ENCODE measurements around the gene MCU.
"Not testable (repeated sequence)": the region's sequence is repeated elsewhere in the genome, so short reads cannot be mapped to it uniquely, and the experiment has no call there.

MCU gene

DNA sequence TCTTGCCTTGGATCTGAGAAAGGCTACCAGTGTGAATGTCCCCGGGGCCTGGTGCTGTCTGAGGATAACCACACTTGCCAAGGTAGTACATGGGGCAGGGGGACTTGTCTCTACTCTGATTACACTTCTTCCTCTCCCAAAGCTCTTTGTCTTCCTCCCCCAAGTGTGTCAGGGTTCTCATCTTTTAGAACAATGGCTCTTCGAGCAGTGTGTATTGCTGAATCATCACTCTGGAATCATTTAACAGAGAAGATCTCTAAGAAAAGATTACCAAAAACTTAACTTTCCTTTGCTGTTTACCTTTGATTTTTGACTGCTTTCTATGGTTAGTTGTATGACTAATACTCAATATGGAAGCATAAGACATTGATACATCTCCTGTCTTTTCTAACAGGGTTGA lies 219.8 kb downstream of the MCU start:
- no peak for DNase-seq

DNA sequence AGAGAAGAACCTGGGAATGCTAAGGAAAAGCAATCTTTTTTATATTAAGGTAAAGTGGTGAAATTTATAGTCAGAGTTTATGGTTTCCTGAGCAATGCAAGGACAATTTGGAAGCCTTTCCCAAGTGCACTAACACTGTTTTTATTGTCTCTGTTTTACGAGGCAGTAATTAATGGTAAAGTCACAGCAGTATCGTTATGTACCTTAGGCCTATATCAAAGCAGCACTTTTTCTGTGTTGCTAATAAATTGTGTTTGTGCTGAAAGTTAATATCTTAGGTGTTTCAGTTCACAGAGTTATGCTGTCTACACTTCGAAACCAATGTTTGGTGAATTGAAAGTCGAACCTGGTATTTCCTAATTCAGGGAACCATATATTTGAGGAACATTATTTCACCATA lies 220.8 kb downstream of the MCU start:
- no peak for DNase-seq

DNA sequence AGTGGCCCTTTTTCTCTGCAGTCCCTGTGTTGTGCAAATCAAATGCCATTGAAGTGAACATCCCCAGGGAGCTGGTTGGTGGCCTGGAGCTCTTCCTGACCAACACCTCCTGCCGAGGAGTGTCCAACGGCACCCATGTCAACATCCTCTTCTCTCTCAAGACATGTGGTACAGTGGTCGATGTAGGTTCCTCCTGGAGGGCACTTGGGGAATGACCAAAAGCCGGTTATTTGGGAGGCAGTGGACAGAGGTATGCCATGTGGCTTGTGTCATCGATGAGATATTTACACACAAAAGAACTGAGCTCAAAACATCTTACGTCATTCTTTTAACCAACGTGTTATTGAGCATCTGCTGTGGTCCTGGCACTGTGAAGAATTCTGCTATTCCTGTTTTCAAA lies 221.3 kb downstream of the MCU start:
- DNase-seq: no peak

DNA sequence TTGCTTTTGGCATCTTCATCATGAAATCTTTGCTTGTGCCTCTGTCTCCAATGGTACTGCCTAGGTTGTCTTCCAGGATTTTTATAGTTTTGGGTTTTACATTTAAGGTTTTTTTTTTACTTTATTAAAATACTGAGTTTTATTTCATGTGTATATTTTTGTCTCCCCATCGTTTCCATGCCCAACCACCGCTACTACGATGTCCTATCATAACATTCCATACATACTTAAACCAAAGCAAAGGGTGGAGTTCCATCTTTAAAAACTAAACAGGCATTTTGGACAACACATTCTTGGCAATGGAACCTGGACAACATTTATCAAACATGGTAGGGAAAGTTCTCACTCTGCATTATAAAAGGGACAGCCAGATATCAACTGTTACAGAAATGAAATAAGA lies 225.3 kb downstream of the MCU start:
- DNase-seq: not testable (repeated sequence)

DNA sequence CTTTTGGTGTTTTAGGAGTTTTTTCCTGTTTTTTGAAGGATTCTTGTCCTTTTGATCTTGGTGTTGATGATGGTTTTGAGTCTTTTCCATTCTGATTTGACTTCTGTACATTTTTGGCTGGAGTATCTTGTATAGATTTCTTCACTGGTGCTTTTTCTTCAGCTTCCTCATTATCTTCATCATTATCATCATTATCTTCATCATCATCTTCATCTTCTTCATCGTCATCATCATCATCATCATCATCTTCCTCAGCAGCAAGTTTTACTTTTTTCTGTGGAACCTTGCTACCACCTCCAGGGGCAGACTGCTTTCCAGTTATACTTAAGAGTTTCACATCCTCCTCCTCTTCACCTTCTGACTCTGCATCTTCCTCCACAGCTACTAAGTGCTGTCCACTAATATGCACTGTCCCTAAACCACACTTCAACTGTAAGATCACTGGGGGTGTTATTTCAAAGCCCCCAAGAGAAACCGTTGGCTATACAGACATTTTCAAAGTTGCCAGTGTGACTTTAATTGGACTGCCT lies 225.9 kb downstream of the MCU start:
- not testable (repeated sequence) for DNase-seq

DNA sequence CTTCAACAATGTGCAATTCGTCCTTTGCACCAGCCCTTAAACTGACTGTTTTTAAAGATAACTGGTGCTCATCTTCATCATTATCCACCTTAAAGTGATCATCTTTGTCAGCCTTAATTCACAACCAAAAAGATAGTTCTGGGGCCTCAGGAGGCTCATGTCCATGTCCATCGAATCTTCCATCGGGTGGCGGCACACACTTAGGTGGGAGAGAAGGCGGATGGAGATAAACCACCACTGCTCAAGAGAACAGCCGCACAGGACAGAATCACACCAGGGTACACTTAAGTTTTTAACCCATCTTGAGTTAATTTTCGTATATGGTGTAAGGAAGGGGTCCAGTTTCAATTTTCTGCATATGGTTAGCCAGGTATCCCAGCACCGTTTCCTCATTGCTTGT lies 226.4 kb downstream of the MCU start:
- DNase-seq: no peak

DNA sequence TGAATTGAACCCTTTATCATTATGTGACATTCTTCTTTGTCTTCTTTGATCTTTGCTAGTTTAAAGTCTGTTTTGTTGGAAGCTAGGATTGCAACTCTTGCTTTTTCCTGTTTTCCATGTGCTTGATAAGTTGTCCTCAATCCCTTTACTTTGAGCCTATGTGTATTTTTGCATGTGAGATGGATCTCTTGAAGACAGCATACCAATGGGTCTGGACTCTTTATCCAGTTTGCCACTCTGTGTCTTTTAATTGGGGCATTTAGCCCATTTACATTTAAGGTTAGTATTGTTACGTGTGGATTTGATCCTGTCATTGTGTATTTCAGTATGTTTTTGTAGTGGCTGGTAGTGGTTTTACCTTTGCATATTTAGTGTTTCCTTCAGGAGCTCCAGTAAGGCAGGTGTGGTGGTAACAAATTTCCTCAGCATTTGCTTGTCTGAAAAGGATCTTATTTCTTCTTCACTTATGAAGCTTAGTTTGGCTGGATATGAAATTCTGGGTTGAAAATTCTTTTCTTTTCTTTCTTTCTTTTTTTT lies 229.3 kb downstream of the MCU start:
- not testable (repeated sequence) for DNase-seq

DNA sequence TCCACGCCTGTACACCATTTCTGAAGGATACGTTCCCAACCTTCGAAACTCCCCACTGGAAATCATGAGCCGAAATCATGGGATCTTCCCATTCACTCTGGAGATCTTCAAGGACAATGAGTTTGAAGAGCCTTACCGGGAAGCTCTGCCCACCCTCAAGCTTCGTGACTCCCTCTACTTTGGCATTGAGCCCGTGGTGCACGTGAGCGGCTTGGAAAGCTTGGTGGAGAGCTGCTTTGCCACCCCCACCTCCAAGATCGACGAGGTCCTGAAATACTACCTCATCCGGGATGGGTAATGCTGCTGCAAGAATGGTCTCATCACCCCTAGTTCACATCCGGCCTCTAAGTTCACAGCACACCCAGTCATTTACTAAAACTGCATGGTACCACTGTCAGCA lies 232.4 kb downstream of the MCU start:
- no peak for DNase-seq

DNA sequence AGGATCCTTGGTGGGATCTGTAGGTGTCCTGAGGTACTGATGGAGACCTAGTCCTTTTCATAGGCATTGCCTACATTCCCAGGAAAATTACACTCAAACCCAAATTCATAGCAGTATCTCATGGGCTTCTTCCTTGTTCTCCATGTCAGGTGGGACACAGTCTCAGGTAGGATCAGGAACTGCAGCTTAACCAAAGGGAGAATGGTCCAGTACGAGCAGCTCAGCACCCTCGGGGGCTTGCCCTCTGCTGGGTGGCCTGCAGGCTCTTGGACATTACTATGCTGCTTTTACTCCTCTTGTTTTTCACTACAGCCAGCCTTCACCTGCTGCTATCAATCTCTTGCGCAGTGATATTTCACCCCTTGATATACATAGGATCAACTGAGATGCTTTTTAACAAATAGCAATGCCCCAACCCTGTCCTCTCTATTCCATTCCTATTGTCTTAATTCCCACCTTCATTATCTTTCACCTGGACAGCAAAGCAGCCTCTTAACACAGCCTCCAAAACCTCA lies 234.1 kb downstream of the MCU start:
- no peak for DNase-seq

DNA sequence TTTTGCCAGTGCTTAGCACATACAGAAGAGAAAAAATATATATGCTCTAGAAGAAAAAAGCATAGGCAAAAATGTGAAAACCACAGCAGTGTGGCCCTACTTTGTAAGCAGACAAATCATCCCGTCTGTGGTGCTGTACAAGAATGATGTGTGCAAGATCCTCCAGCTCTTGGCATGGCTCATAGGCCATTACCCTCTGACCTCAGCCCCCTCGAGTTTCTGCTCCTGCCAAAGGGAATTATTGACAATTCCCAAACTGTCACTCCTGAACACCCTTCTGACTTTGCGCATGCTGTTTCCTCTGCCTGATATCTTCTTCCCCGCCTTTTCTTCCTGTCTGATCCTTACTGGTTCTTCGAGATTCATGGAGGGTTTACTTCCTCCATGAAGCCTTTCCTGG lies 235.5 kb downstream of the MCU start:
- DNase-seq: no peak

DNA sequence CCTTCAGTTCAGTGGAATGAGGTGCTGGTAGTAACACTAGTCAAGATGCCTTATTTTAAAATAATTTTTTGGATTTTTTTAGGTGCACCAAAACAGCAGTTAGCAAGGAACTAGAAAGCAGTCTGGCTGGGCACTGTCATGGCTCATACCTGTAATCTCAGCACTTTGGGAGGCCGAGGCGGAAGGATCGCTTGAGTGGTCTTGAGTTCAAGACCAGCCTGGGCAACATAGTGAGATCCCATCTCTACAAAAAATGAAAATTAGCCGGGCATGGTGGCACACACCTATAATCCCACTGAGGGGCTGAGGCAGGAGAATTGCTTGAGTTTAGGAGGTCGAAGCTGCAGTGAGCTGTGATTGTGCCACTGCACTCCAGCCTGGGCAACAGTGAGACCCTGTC lies 236.9 kb downstream of the MCU start:
- no peak for DNase-seq

DNA sequence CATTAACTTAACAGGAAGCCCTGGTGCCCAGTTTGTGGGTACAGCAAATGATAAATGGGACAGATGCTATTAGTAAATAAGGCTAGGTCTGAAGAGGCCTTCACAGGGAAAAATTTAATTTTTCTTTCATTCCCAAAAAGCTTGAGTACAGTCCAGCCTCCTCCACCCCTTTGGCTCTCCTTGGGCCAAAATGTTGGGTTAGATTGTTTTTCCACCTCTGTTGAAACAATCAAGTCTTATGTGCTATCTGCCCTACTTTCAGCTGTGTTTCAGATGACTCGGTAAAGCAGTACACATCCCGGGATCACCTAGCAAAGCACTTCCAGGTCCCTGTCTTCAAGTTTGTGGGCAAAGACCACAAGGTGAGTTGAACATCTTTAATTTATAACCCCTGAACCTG lies 238.3 kb downstream of the MCU start:
- no peak for DNase-seq

DNA sequence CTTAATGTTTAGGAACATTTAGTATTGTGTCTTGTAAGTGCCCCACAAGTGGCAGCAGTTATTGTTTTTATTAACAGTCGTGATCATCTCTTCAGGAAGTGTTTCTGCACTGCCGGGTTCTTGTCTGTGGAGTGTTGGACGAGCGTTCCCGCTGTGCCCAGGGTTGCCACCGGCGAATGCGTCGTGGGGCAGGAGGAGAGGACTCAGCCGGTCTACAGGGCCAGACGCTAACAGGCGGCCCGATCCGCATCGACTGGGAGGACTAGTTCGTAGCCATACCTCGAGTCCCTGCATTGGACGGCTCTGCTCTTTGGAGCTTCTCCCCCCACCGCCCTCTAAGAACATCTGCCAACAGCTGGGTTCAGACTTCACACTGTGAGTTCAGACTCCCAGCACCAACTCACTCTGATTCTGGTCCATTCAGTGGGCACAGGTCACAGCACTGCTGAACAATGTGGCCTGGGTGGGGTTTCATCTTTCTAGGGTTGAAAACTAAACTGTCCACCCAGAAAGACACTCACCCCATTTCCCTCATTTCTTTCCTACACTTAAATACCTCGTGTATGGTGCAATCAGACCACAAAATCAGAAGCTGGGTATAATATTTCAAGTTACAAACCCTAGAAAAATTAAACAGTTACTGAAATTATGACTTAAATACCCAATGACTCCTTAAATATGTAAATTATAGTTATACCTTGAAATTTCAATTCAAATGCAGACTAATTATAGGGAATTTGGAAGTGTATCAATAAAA lies 240.5 kb downstream of the MCU start:
- DNase-seq: no peak

DNA sequence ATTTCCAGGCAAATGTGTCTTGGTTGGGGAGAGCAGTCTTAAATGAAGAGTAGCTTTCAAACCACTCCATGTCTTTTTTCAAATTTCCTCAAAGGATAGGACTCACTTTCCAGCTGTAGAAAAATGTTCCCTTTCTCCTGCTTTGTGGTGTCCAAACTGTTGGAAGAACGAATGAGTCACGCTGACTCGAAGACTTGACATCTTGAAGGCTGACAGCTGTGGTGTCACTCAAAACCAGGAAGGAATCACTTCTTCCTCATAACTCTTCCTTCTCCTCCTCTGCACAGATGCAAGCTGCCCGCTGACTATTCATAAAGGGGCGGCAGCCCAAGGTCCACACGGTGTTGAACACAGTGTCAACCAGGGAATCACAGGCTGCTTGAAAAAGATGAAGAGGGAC lies 243.4 kb downstream of the MCU start:
- DNase-seq: no peak
